Measurements from ENCODE around the gene HADH. TPM values are rescaled to one million over a fixed set of nuclear protein-coding genes. Genes with fewer than 3 reads are reported as not detected.

Gene HADH
- total RNA-seq, 2 donors from 2014 or later: 32.5 to 53.0 TPM

DNA sequence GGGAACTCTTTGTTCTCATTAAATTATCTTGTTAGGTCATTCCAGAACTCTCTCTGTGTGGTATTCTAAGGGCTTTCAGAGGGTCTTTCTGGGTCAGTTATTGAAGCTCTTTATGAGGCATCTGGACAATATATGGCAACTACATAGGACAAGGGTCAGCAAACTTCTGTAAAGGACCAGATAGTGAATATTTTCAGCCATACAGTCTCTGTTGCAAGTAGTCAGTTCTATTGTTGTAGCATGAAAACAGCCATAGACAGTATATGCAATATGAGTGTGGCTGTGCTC is 35.1 kb downstream of the HADH start:
- Mint-ChIP-seq H3K27me3 (ENCODE audit: insufficient read depth) (no peaks in the 10 kb centered on the region), H3K4me3 (no peak overlapping the region), H3K4me1 (peaks cover 6% of the 10 kb centered on the region), H3K36me3 (ENCODE audit: low read depth) (peaks cover 26% of the 10 kb centered on the region), H3K9me3 (no peaks in the 10 kb centered on the region), H3K27ac (no peak overlapping the region)
- Histone ChIP-seq H3K27ac (ENCODE audit: low read depth, low read length) (no peak overlapping the region), H3K4me1 (ENCODE audit: control insufficient read depth, insufficient read depth, low read length) (no peaks in the 10 kb centered on the region), H3K27me3 (ENCODE audit: control insufficient read depth, insufficient read depth, low read length, poor library complexity, severe bottlenecking) (no peaks in the 10 kb centered on the region), H3K9me3 (ENCODE audit: control insufficient read depth, low read length) (no peaks in the 10 kb centered on the region), H3K9ac (ENCODE audit: extremely low read depth, low read length, poor library complexity, severe bottlenecking) (no peak overlapping the region), H3K36me3 (ENCODE audit: control insufficient read depth, insufficient read depth, low read length) (peaks cover 18% of the 10 kb centered on the region), H3K4me3 (ENCODE audit: low read length) (no peak overlapping the region)
- DNase-seq: no peak
- TF ChIP-seq, protein P1, sequence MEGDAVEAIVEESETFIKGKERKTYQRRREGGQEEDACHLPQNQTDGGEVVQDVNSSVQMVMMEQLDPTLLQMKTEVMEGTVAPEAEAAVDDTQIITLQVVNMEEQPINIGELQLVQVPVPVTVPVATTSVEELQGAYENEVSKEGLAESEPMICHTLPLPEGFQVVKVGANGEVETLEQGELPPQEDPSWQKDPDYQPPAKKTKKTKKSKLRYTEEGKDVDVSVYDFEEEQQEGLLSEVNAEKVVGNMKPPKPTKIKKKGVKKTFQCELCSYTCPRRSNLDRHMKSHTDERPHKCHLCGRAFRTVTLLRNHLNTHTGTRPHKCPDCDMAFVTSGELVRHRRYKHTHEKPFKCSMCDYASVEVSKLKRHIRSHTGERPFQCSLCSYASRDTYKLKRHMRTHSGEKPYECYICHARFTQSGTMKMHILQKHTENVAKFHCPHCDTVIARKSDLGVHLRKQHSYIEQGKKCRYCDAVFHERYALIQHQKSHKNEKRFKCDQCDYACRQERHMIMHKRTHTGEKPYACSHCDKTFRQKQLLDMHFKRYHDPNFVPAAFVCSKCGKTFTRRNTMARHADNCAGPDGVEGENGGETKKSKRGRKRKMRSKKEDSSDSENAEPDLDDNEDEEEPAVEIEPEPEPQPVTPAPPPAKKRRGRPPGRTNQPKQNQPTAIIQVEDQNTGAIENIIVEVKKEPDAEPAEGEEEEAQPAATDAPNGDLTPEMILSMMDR (conservative IDR thresholded peaks at IDR 0.05): no peak

DNA sequence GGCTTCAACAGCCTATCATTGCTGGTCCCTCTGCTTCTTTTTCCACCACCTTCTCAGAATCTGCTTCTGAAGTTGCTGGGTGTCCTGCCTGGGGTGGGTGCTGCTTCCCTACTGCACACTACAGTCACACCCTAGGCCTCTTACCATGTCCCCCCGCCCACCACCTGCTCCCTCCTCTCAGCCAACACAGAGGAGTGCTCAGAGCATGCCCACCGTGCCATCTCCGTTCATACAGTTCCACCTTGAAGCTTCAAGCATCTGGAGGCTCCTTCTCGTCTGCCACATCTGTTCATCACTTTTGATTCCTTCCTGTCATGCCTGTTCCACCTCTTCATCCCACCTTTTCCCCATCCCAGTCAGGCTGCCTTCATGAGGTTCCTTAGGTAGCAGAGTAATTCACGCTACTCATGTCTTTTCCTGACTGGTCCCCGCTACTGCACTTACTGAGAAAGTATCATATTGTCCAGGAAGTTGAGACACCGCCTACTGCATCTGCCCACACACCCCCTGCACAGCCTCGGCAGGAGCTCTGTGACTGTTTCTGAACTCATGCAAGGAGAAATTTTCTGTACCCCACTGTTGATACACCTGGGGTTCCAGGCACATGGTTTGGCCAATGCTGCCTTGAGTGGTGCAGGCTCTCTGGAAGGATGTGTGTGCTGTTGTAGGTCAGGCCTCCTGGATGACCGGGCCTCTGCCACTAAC is 39.5 kb downstream of the HADH start:
- Mint-ChIP-seq H3K27ac (no peak overlapping the region), H3K9me3 (no peaks in the 10 kb centered on the region)
- TF ChIP-seq, protein P1 (conservative IDR thresholded peaks at IDR 0.05): no peak

DNA sequence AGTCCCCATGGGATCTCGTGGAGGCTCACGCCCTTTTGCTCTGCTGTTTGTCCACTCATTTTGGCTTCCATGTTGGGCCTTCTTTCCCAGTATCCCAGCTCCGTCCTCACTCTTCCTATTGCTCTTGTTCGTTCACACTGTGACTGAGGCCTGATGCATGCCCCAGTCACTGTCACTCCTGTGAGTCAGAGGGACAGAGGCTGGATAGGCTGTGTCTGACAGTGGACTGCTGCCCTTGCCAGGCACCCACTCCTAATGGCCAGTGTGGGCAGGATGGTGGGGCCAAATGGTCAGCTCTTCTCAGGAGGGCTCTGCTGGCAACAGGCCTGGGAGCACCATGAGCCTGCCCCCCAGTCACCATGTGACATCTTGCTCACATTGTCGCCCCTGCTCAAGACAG is 40.0 kb downstream of the HADH start:
- WGBS, 2 experiments (ENCODE audit: insufficient coverage in 1 of 2, insufficient read length in 1 of 2): 94 to 95% methylated on average over 5 of the region's 5 CpGs
- Histone ChIP-seq H3K9me3 (ENCODE audit: control insufficient read depth, low read length) (no peaks in the 10 kb centered on the region), H3K4me1 (ENCODE audit: control insufficient read depth, insufficient read depth, low read length) (no peaks in the 10 kb centered on the region), H3K27me3 (ENCODE audit: control insufficient read depth, insufficient read depth, low read length, poor library complexity, severe bottlenecking) (no peaks in the 10 kb centered on the region), H3K9ac (ENCODE audit: extremely low read depth, low read length, poor library complexity, severe bottlenecking) (no peak overlapping the region), H3K4me3 (ENCODE audit: low read length) (no peak overlapping the region), H3K27ac (ENCODE audit: low read depth, low read length) (no peak overlapping the region), H3K36me3 (ENCODE audit: control insufficient read depth, insufficient read depth, low read length) (peaks cover 21% of the 10 kb centered on the region)
- TF ChIP-seq, protein P1 (conservative IDR thresholded peaks at IDR 0.05): no peak
- peaks cover 30% of the 10 kb centered on the region for H3K36me3 Mint-ChIP-seq (ENCODE audit: low read depth)
- H3K4me3 Mint-ChIP-seq: no peak overlapping the region
- no peak overlapping the region for H3K27ac Mint-ChIP-seq
- no peaks in the 10 kb centered on the region for H3K4me1 Mint-ChIP-seq
- DNase-seq: no peak
- H3K9me3 Mint-ChIP-seq: no peaks in the 10 kb centered on the region
- no peaks in the 10 kb centered on the region for H3K27me3 Mint-ChIP-seq (ENCODE audit: insufficient read depth)

More for the DNA sequence above, 39.5 kb downstream of the HADH start:
- no peak for DNase-seq
- H3K4me3 ChIP-seq (ENCODE audit: low read length): no peak overlapping the region
- Mint-ChIP-seq H3K27me3 (ENCODE audit: insufficient read depth) (no peaks in the 10 kb centered on the region), H3K4me1 (no peaks in the 10 kb centered on the region), H3K36me3 (ENCODE audit: low read depth) (peaks cover 31% of the 10 kb centered on the region), H3K4me3 (no peak overlapping the region)
- H3K9me3 ChIP-seq (ENCODE audit: control insufficient read depth, low read length): no peaks in the 10 kb centered on the region
- no peak overlapping the region for H3K9ac ChIP-seq (ENCODE audit: extremely low read depth, low read length, poor library complexity, severe bottlenecking)
- 88 to 89% methylated on average over 7 to 9 of the region's 9 CpGs for WGBS, 2 experiments (ENCODE audit: insufficient coverage in 1 of 2, insufficient read length in 1 of 2)
- H3K27ac ChIP-seq (ENCODE audit: low read depth, low read length): no peak overlapping the region
- H3K36me3 ChIP-seq (ENCODE audit: control insufficient read depth, insufficient read depth, low read length): peaks cover 16% of the 10 kb centered on the region
- H3K4me1 ChIP-seq (ENCODE audit: control insufficient read depth, insufficient read depth, low read length): no peaks in the 10 kb centered on the region
- no peaks in the 10 kb centered on the region for H3K27me3 ChIP-seq (ENCODE audit: control insufficient read depth, insufficient read depth, low read length, poor library complexity, severe bottlenecking)
